Body of pancreas (tissue), 4 donors: ENCODE results near the gene STX1B.
A peak's percentile ranks its signal among the peaks of the same experiment; 100 is the strongest.

Source experiments
- POLR2A ChIP-seq, 3 donors: fragments of 450-650 bp; IDR thresholded peaks; one replicate each; pipeline ENCODE4 v1.6.1; 2016; ENCODE audit warnings: antibody characterized with exemption in 3 of 3, mild to moderate bottlenecking in 2 of 3
- TF ChIP-seq, protein P1 (sequence below), 7 experiments: fragments of 450-650 bp in 4 of 7; fragments of 200-600 bp in 3 of 7; sonication (generic) in 3 of 7; IDR thresholded peaks; one replicate each; pipeline ENCODE4 v1.5.1; 2016 to 2019; ENCODE audit warnings: antibody characterized with exemption in 7 of 7

DNA sequence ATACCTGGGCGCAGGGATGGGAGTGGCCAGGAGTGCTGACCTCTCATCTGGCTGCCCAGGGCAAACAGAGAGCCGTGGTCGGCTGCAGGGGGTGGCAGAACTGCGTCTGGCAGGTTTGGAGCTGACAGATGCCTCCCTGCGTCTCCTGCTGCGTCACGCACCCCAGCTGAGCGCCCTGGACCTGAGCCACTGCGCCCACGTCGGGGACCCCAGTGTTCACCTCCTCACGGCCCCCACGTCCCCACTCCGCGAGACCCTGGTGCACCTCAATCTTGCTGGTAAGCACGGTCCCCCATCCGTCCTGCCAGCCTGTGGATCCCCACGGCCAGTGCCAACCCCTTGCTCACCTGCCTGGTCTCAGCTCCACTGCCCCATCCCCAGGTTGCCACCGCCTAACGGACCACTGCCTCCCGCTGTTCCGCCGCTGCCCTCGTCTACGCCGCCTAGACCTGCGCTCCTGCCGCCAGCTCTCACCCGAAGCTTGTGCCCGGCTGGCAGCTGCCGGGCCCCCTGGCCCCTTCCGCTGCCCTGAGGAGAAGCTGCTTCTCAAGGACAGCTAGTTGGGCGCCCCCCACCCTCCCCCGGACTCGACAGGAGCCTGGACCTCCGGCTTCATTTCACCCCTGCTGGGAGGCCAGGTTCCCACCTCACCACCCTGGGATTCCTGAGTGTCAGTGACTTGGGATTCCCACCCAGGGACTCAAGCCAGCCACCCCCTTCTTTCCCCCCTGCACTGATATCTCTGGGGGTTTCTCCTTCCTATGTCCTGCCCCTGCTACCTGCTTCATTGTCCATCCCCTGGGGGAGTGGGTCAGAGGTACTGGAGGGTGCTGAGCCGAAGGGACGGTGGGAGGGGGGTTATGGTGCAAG is 63.5 kb downstream of the STX1B start:
- peak in 1 of 3 donors; percentile 20 for TF ChIP-seq POLR2A (IDR thresholded peaks at IDR 0.05)
- TF ChIP-seq, protein P1, sequence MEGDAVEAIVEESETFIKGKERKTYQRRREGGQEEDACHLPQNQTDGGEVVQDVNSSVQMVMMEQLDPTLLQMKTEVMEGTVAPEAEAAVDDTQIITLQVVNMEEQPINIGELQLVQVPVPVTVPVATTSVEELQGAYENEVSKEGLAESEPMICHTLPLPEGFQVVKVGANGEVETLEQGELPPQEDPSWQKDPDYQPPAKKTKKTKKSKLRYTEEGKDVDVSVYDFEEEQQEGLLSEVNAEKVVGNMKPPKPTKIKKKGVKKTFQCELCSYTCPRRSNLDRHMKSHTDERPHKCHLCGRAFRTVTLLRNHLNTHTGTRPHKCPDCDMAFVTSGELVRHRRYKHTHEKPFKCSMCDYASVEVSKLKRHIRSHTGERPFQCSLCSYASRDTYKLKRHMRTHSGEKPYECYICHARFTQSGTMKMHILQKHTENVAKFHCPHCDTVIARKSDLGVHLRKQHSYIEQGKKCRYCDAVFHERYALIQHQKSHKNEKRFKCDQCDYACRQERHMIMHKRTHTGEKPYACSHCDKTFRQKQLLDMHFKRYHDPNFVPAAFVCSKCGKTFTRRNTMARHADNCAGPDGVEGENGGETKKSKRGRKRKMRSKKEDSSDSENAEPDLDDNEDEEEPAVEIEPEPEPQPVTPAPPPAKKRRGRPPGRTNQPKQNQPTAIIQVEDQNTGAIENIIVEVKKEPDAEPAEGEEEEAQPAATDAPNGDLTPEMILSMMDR (IDR thresholded peaks at IDR 0.05) = no peak
